Ishikawa (cell line): ENCODE measurements around the gene CHPT1.

Experiments used
- CEBPB ChIP-seq: IDR thresholded peaks from 2 replicates; pipeline ENCODE4 v1.6.1; 2012
- CREB1 ChIP-seq: IDR thresholded peaks from 2 replicates; pipeline ENCODE4 v1.6.1; 2012; ENCODE audit warnings: low read depth
- EGR1 ChIP-seq: IDR thresholded peaks from 2 replicates; pipeline ENCODE4 v1.6.1; 2012
- EP300 ChIP-seq: IDR thresholded peaks from 2 replicates; pipeline ENCODE4 v1.6.1; 2012; ENCODE audit warnings: borderline replicate concordance
- FOXM1 ChIP-seq: IDR thresholded peaks from 2 replicates; pipeline ENCODE4 v1.6.1; 2012; ENCODE audit warnings: low read depth, borderline replicate concordance
- MAX ChIP-seq: IDR thresholded peaks from 2 replicates; pipeline ENCODE4 v1.6.1; 2012
- NFIC ChIP-seq: IDR thresholded peaks from 2 replicates; pipeline ENCODE4 v1.6.1; 2012
- RAD21 ChIP-seq: IDR thresholded peaks from 2 replicates; pipeline ENCODE4 v1.6.1; 2012; ENCODE audit warnings: low read depth
- REST ChIP-seq: IDR thresholded peaks from 2 replicates; pipeline ENCODE4 v1.6.1; 2012; ENCODE audit warnings: low read depth, mild to moderate bottlenecking
- TAF1 ChIP-seq: IDR thresholded peaks from 2 replicates; pipeline ENCODE4 v1.6.1; 2012; ENCODE audit warnings: low read depth, mild to moderate bottlenecking
- TCF12 ChIP-seq: IDR thresholded peaks from 2 replicates; pipeline ENCODE4 v1.6.1; 2012; ENCODE audit warnings: low read depth
- TEAD4 ChIP-seq: IDR thresholded peaks from 2 replicates; pipeline ENCODE4 v1.6.1; 2012
- USF1 ChIP-seq: IDR thresholded peaks from 2 replicates; pipeline ENCODE4 v1.6.1; 2012
- YY1 ChIP-seq: IDR thresholded peaks from 2 replicates; pipeline ENCODE4 v1.6.1; 2012; ENCODE audit warnings: low read depth
- ZBTB7A ChIP-seq: IDR thresholded peaks from 2 replicates; pipeline ENCODE4 v1.6.1; 2012; ENCODE audit warnings: low read depth

Gene CHPT1

GRCh38 chr12:101761350-101761749 is 63.9 kb downstream of the CHPT1 start:
- TF ChIP-seq TEAD4, result no peak
- no peak for TF ChIP-seq CEBPB
- TF ChIP-seq USF1, result no peak
- TF ChIP-seq RAD21, result no peak
- no peak for TF ChIP-seq EGR1
- no peak for TF ChIP-seq CREB1
- TF ChIP-seq EP300, result no peak
- no peak for TF ChIP-seq FOXM1
- no peak for TF ChIP-seq YY1
- TF ChIP-seq REST, result no peak
- no peak for TF ChIP-seq NFIC
- TF ChIP-seq TAF1, result no peak
- no peak for TF ChIP-seq TCF12
- TF ChIP-seq MAX, result no peak
- no peak for TF ChIP-seq ZBTB7A

- TF ChIP-seq MAX, result no peak
- no peak for TF ChIP-seq NFIC
- no peak for TF ChIP-seq YY1
- TF ChIP-seq FOXM1, result no peak
- no peak for TF ChIP-seq TCF12
- TF ChIP-seq EP300, result no peak
- no peak for TF ChIP-seq TEAD4
- no peak for TF ChIP-seq TAF1
- no peak for TF ChIP-seq ZBTB7A
- TF ChIP-seq USF1, result no peak
- TF ChIP-seq REST, result no peak
- no peak for TF ChIP-seq EGR1
- no peak for TF ChIP-seq CREB1
- no peak for TF ChIP-seq CEBPB
- no peak for TF ChIP-seq RAD21
Measured at GRCh38 chr12:101761781-101762180, 64.3 kb downstream of the CHPT1 start.

GRCh38 chr12:101763246-101763931 is 65.9 kb downstream of the CHPT1 start:
- TF ChIP-seq EP300 (no peak), CEBPB (no peak), RAD21 (no peak), TEAD4 (no peak), TAF1 (no peak), REST (no peak), USF1 (no peak), EGR1 (no peak), CREB1 (no peak), ZBTB7A (no peak), YY1 (no peak)

GRCh38 chr12:101764051-101764792 is 66.8 kb downstream of the CHPT1 start:
- TF ChIP-seq YY1, result no peak
- no peak for TF ChIP-seq TEAD4
- no peak for TF ChIP-seq USF1
- TF ChIP-seq EP300, result no peak
